Stimulated activated CD8-positive, alpha-beta memory T cell treated with anti-CD3 and anti-CD28 coated beads, Interleukin-12 subunit alpha, Interleukin-12 subunit beta, amount 100 ng/mL, for 4 hours (primary cell): Measurements from ENCODE around the gene CIAPIN1.

Experiments
- DNase-seq: peaks from one replicate; pipeline ENCODE4 v3.0.0-alpha.2; 2020; ENCODE audit warnings: low read depth

Gene CIAPIN1

GRCh38 chr16:57447186-57447962 is at the start of gene CIAPIN1, which contains the start of gene COQ9:
CIAPIN1 (minus strand) TSS chr16:57447385; CDS start chr16:57440928, 6,457 bp downstream.
COQ9 (plus strand) TSS chr16:57447479; CDS start chr16:57447506, 27 bp downstream.
- DNase-seq, result peak; percentile 87

- no peak for DNase-seq
These were observed 46.6 kb upstream of the CIAPIN1 start for GRCh38 chr16:57493767-57494166.

- DNase-seq, result no peak
These were observed 42.0 kb upstream of the CIAPIN1 start for GRCh38 chr16:57489229-57489628.

GRCh38 chr16:57486858-57487834 is 40.0 kb upstream of the CIAPIN1 start:
- no peak for DNase-seq

- peak; percentile 68 for DNase-seq
These were observed 39.0 kb upstream of the CIAPIN1 start, which contains the start of gene DOK4 for GRCh38 chr16:57485916-57486857. DOK4 (minus strand) TSS chr16:57486493; CDS start chr16:57479507, 6,986 bp downstream.

GRCh38 chr16:57485091-57485915 is 38.1 kb upstream of the CIAPIN1 start:
- no peak for DNase-seq

GRCh38 chr16:57484515-57485005 is 37.4 kb upstream of the CIAPIN1 start:
- no peak for DNase-seq

GRCh38 chr16:57483725-57484514 is 36.7 kb upstream of the CIAPIN1 start:
- no peak for DNase-seq

GRCh38 chr16:57482845-57483545 is 35.8 kb upstream of the CIAPIN1 start:
- no peak for DNase-seq

GRCh38 chr16:57481421-57481820 is 34.2 kb upstream of the CIAPIN1 start:
- no peak for DNase-seq

- DNase-seq, result no peak
These were observed 33.6 kb upstream of the CIAPIN1 start for GRCh38 chr16:57480754-57481230.

GRCh38 chr16:57479976-57480753 is 33.0 kb upstream of the CIAPIN1 start:
- DNase-seq, result no peak

- DNase-seq, result no peak
These were observed 32.2 kb upstream of the CIAPIN1 start for GRCh38 chr16:57479205-57479975.

GRCh38 chr16:57478396-57479204 is 31.4 kb upstream of the CIAPIN1 start:
- DNase-seq, result no peak

- DNase-seq, result no peak
These were observed 30.5 kb upstream of the CIAPIN1 start for GRCh38 chr16:57477531-57478202.
